Activated B cell treated with CpG ODN at 0.5 μM for 24 hours (primary cell): ENCODE measurements around the gene ANKRD50. TPM values are rescaled to one million over a fixed set of nuclear protein-coding genes. Genes with fewer than 3 reads are reported as not detected.

ENCODE experiments used
- ATAC-seq: fragments of 200-7000 bp; cut with Tn5 transposase; one replicate; pipeline ENCODE4 v1.10.0; 2021; ENCODE audit warnings: low read depth, mild to moderate bottlenecking, moderate library complexity
- CTCF ChIA-PET: fragments of 350-600 bp; sonication (Branson Sonifier 250); formaldehyde crosslinking; loops from one replicate; lab custom pipeline; 2021; ENCODE audit warnings: antibody characterized with exemption; lab: Charles Lee
- POLR2A ChIA-PET: fragments of 350-600 bp; sonication (Branson Sonifier 250); formaldehyde crosslinking; loops from one replicate; lab custom pipeline; 2021; ENCODE audit warnings: antibody characterized with exemption; lab: Charles Lee
- DNase-seq: peaks from one replicate; pipeline ENCODE4 v3.0.0; 2022
- H3K27ac Mint-ChIP-seq: one replicate; pipeline ENCODE4 v1.8.0; 2020; ENCODE audit warnings: mixed read lengths
- H3K27me3 Mint-ChIP-seq: one replicate; pipeline ENCODE4 v1.8.0; 2021; ENCODE audit warnings: mixed read lengths
- H3K36me3 Mint-ChIP-seq: one replicate; pipeline ENCODE4 v1.8.0; 2021; ENCODE audit warnings: low read depth, mixed read lengths
- H3K4me1 Mint-ChIP-seq: one replicate; pipeline ENCODE4 v1.8.0; 2021; ENCODE audit warnings: mixed read lengths
- H3K4me3 Mint-ChIP-seq: one replicate; pipeline ENCODE4 v1.8.0; 2020; ENCODE audit warnings: mild to moderate bottlenecking, mixed read lengths
- H3K9me3 Mint-ChIP-seq: one replicate; pipeline ENCODE4 v1.8.0; 2020; ENCODE audit warnings: mixed read lengths
- CTCF ChIP-seq: fragments of 200-600 bp; IDR thresholded peaks from one replicate; pipeline ENCODE4 v1.8.0; 2022; ENCODE audit warnings: antibody characterized with exemption, mild to moderate bottlenecking
- intact Hi-C: fragments of 100-400 bp; cut with micrococcal nuclease; formaldehyde crosslinking; loops from one replicate; pipeline ENCODE4 v1.15.1; 2024
- total RNA-seq: library from RNA; stranded (reverse); gene quantifications from 2 replicates; pipeline ENCODE4 v1.2.3, GENCODE V29; 2022

The ANKRD50 gene
- total RNA-seq, 1 donor from 2014 or later = 0.78 TPM

GRCh38 chr4:124647599-124647998 is 64.9 kb downstream of the ANKRD50 start:
- DNase-seq (no peak), ATAC-seq (no peak)
- CTCF ChIA-PET = no interaction called here
- H3K27me3 Mint-ChIP-seq = no peaks in the 10 kb centered on the region
- H3K36me3 Mint-ChIP-seq = no peaks in the 10 kb centered on the region
- no peaks in the 10 kb centered on the region for H3K9me3 Mint-ChIP-seq
- intact Hi-C loops = no loop called here
- no peak overlapping the region for H3K4me3 Mint-ChIP-seq
- no peak overlapping the region for H3K27ac Mint-ChIP-seq
- POLR2A ChIA-PET = no interaction called here
- H3K4me1 Mint-ChIP-seq = no peaks in the 10 kb centered on the region
- no peak for TF ChIP-seq CTCF

GRCh38 chr4:124644621-124645020 is 67.9 kb downstream of the ANKRD50 start:
- intact Hi-C loops = no loop called here
- no peak for DNase-seq
- H3K27ac Mint-ChIP-seq = no peak overlapping the region
- no peaks in the 10 kb centered on the region for H3K27me3 Mint-ChIP-seq
- no peaks in the 10 kb centered on the region for H3K4me1 Mint-ChIP-seq
- no peaks in the 10 kb centered on the region for H3K36me3 Mint-ChIP-seq
- CTCF ChIA-PET = interaction anchor here (0.5 kb wide), 1 partner anchor 57 kb away, joined by 4 read pairs; no protein-coding TSS in a partner anchor
- POLR2A ChIA-PET = no interaction called here
- no peak for ATAC-seq
- no peaks in the 10 kb centered on the region for H3K9me3 Mint-ChIP-seq
- TF ChIP-seq CTCF = no peak
- H3K4me3 Mint-ChIP-seq = no peak overlapping the region

GRCh38 chr4:124642846-124643245 is 69.7 kb downstream of the ANKRD50 start:
- intact Hi-C loops = no loop called here
- no peak overlapping the region for H3K4me3 Mint-ChIP-seq
- no peak overlapping the region for H3K27ac Mint-ChIP-seq
- H3K4me1 Mint-ChIP-seq = no peaks in the 10 kb centered on the region
- no peaks in the 10 kb centered on the region for H3K9me3 Mint-ChIP-seq
- TF ChIP-seq CTCF = no peak
- H3K36me3 Mint-ChIP-seq = no peaks in the 10 kb centered on the region
- no peaks in the 10 kb centered on the region for H3K27me3 Mint-ChIP-seq
- POLR2A ChIA-PET = no interaction called here
- DNase-seq = no peak
- CTCF ChIA-PET = no interaction called here
- no peak for ATAC-seq

- Mint-ChIP-seq H3K27me3 (no peaks in the 10 kb centered on the region), H3K9me3 (peaks cover 6% of the 10 kb centered on the region), H3K4me1 (no peaks in the 10 kb centered on the region), H3K36me3 (no peaks in the 10 kb centered on the region), H3K27ac (no peak overlapping the region), H3K4me3 (no peak overlapping the region)
- DNase-seq (no peak), ATAC-seq (no peak)
- ChIA-PET CTCF (no interaction called here), POLR2A (no interaction called here)
- TF ChIP-seq CTCF = no peak
- intact Hi-C loops = no loop called here
These were observed 70.7 kb downstream of the ANKRD50 start for GRCh38 chr4:124641715-124642381.

- no peak for ATAC-seq
- POLR2A ChIA-PET = no interaction called here
- H3K4me1 Mint-ChIP-seq = no peaks in the 10 kb centered on the region
- CTCF ChIA-PET = no interaction called here
- H3K27ac Mint-ChIP-seq = no peak overlapping the region
- H3K27me3 Mint-ChIP-seq = no peaks in the 10 kb centered on the region
- peaks cover 6% of the 10 kb centered on the region for H3K9me3 Mint-ChIP-seq
- H3K36me3 Mint-ChIP-seq = no peaks in the 10 kb centered on the region
- intact Hi-C loops = no loop called here
- no peak for TF ChIP-seq CTCF
- H3K4me3 Mint-ChIP-seq = no peak overlapping the region
- DNase-seq = no peak
These were observed 72.4 kb downstream of the ANKRD50 start for GRCh38 chr4:124640022-124640730.
